Adrenal gland (tissue), 5 donors: Measurements from ENCODE around the gene RNLS.

Experiments used
- POLR2A ChIP-seq, 2 donors: fragments of 450-650 bp; IDR thresholded peaks; one replicate each; pipeline ENCODE4 v1.6.1; 2017; ENCODE audit warnings: antibody characterized with exemption in 2 of 2, mild to moderate bottlenecking in 2 of 2, moderate library complexity in 1 of 2
- TF ChIP-seq, protein P1 (sequence below), 6 experiments: fragments of 450-650 bp in 4 of 6; fragments of 200-600 bp in 2 of 6; sonication (generic) in 1 of 6; IDR thresholded peaks; 1 replicate in 5 of 6; 2 replicates in 1 of 6; pipeline versions ENCODE4 v1.5.1 to v1.8.0; 2016 to 2021; ENCODE audit warnings: antibody characterized with exemption in 6 of 6, mild to moderate bottlenecking in 2 of 6, moderate library complexity in 1 of 6
- donor health status: DM: no; HTN: no; CAD: no.

DNA sequence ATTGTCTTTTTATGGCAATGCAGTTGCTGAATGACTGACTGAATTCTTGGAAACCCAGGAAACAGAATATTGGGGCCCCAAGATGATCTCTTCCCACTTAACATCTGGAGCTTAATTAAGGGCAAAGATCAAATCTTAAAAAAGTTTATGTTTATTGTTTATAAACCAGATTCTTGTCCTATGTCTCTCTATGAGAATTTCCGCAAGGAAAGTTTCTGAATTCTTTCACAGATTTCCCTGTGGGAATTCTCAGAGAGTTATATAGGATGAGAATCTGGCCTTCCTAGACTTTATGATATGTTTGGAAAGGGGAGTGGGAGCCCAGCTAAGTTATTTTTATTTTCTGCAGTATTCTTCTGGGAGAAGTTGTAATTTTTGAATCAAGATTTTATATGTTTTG lies 166.3 kb downstream of the RNLS start:
- TF ChIP-seq POLR2A (IDR thresholded peaks at IDR 0.05), result no peak
- TF ChIP-seq, protein P1, sequence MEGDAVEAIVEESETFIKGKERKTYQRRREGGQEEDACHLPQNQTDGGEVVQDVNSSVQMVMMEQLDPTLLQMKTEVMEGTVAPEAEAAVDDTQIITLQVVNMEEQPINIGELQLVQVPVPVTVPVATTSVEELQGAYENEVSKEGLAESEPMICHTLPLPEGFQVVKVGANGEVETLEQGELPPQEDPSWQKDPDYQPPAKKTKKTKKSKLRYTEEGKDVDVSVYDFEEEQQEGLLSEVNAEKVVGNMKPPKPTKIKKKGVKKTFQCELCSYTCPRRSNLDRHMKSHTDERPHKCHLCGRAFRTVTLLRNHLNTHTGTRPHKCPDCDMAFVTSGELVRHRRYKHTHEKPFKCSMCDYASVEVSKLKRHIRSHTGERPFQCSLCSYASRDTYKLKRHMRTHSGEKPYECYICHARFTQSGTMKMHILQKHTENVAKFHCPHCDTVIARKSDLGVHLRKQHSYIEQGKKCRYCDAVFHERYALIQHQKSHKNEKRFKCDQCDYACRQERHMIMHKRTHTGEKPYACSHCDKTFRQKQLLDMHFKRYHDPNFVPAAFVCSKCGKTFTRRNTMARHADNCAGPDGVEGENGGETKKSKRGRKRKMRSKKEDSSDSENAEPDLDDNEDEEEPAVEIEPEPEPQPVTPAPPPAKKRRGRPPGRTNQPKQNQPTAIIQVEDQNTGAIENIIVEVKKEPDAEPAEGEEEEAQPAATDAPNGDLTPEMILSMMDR (IDR thresholded peaks at IDR 0.05), result no peak
